Stimulated activated CD4-positive, alpha-beta T cell treated with anti-CD3 and anti-CD28 coated beads, TNF-alpha, amount 100 ng/mL, for 48 hours (primary cell): ENCODE measurements around the gene TMEM266.
"Not testable (repeated sequence)": the region's sequence is repeated elsewhere in the genome, so short reads cannot be mapped to it uniquely, and the experiment has no call there.

Experiments
- DNase-seq, 3 donors: peaks; one replicate each; pipeline ENCODE4 v3.0.0-alpha.2; 2020; ENCODE audit warnings: low read depth in 3 of 3

The TMEM266 gene

DNA sequence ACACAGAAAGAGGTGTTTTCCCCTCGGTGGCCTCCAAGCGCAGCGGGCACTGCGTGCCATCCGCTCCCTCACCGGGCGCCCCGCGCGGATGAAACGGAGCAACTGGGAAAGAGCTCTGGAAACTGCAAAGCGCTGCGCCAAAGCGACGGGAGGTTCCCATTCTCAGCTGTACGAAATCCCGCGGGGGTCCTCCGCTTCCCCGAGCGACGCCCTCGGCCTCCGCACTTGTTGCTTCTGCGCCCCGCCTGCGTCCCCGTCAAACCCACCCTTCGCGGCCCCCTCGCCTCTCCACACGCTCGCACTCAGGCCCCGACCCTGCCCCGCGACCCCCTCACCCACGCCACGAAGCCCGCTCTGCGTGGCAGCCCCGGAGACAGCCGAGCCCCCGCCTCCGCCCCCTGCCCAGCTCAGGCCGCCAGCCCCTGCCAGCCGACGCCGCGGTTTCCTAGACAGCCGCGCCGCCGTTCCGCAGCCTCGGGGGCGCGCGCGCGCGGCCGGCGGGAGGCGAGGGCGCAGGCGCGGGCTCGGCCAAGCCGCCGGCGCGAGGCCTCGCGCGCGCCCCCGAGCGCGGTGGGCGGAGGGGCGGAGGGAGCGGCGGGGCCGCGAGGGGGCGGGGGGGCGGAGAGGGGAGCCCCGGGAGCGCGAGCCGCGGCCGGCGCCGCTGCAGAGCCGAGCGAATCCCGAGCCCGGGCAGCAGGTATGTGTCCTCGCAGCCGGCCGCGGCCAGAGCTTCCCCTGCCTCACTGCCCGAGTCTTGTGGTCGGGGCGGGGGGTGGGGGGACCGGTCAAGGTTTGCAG, at the start of gene TMEM266:
TMEM266 (plus strand) TSS at position 666 of the 798 bp plus-strand sequence. CDS start 74,279 bp downstream, outside the sequence.
- DNase-seq = no peak

DNA sequence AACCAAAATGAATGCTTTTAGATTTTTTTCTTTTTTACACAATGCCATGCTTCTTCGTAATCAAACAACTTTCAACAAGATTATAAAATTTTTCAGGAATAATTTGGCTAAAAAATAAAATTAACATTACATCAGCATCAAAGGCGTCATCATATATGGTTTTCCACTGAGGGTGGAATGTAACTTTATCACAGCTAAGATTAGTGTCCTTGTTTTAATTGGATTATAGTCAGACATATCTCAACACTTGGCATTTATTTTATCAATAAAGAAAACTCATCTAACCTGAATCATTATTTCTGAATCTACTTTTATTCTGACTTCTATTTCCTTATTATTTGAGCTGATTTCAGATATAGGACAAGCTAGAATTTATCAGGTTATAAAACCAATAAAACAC, 49.2 kb upstream of the TMEM266 start:
- no peak for DNase-seq

DNA sequence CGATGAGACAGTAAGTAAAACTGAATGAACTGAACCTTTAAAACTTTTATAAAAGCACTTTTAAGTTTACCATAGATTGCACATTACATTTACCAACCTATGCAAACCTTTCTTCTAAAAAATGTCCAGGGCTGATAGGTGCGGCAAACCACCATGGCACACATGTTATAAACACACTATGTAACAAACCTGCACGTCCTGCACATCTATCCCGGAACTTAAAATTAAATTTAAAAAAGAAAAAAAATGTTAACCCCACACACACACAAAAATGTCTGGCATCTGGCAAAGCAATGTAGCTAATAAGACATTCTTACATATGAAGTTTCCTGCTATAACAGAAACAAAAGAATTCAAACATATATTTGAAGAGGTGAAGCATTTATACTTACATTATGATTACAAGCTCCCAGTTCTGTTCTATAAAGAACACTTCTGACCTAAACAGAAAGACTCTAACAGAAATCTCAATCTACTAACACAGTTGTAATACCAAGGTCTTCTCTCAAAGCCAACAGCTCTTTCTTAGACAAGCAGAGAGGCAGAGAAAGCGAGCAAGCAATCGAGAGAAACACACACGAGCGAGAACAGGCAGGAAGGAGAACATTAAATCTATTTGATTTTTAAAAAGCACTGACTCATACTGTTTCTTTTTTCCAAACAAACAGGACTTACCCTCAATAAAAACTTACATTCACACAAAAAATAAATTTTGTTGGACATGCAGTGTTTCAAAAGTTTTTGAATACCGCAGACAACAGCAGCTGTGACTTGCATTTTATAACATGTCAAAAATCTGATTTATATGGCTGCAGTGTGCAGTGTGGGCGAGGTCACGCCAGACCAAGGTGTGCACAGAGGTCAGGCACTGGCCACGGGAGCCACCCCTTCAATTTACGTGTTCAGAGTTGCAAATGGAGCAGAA, 47.9 kb upstream of the TMEM266 start, which contains the start of gene NRG4:
NRG4 (minus strand) TSS at position 798 of the 925 bp plus-strand sequence. CDS start 1,194 bp downstream, outside the sequence.
- DNase-seq = no peak

DNA sequence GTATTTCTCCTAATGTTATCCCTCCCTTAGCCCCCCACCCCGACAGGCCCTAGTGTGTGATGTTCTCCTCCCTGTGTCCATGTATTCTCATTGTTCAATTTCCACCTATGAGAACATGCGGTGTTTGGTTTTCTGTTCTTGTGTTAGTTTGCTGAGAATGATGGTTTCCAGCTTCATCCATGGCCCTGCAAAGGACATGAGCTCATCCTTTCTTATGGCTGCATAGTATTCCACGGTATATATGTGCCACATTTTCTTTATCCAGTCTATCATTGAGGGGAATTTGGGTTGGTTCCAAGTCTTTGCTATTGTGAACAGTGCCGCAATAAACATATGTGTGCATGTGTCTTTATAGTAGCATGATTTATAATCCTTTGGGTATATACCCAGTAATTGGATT, 46.3 kb upstream of the TMEM266 start:
- DNase-seq = not testable (repeated sequence)

- no peak for DNase-seq
Observed at GRCh38 chr15:76024021-76024768, 35.6 kb upstream of the TMEM266 start.

- no peak for DNase-seq
Observed at GRCh38 chr15:76032046-76032445, 27.7 kb upstream of the TMEM266 start.

DNA sequence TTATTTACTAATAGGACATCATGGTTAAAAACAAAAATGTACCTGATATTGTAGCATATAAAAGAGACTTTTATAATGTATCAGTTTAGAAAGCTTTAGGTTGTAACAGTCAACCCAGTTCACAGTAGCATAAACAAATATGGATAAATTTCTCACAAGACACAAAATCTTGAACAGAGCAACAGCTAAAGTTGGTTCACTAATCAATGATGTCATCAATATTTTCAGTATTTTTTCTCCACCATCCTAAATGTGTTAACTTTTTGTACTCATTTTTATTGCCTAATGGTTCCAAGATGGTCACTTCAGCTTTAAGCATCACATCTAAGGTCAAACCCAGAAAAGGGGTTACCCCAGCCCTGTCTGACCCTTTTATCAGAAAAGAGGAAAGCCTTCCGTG, 26.3 kb upstream of the TMEM266 start:
- no peak for DNase-seq

DNA sequence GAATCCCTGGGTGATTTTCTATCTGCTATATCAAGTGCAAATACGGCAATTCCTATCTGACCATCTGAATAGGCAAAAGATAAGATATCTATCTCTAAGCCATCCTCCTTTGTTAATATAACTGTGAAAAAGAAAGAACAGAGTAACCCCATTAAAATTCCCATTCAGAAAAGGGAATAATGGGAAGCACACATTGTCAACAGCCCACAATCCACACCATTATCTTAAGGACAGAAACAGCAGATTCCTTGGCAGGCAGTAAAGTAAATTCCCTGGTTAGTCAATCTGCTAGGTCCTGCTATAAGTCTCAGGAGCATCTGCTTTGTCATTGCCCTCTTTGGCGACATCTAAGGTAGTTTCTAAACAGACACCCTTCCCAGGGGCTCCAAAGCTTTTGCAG, 25.7 kb upstream of the TMEM266 start:
- no peak for DNase-seq

- no peak for DNase-seq
Observed at GRCh38 chr15:76035593-76035992, 24.2 kb upstream of the TMEM266 start.

GRCh38 chr15:76038512-76038911, 21.3 kb upstream of the TMEM266 start:
- no peak for DNase-seq

GRCh38 chr15:76054201-76054600, 5.6 kb upstream of the TMEM266 start:
- not testable (repeated sequence) for DNase-seq

- no peak for DNase-seq
Observed at GRCh38 chr15:76056931-76057330, 2.9 kb upstream of the TMEM266 start.

DNA sequence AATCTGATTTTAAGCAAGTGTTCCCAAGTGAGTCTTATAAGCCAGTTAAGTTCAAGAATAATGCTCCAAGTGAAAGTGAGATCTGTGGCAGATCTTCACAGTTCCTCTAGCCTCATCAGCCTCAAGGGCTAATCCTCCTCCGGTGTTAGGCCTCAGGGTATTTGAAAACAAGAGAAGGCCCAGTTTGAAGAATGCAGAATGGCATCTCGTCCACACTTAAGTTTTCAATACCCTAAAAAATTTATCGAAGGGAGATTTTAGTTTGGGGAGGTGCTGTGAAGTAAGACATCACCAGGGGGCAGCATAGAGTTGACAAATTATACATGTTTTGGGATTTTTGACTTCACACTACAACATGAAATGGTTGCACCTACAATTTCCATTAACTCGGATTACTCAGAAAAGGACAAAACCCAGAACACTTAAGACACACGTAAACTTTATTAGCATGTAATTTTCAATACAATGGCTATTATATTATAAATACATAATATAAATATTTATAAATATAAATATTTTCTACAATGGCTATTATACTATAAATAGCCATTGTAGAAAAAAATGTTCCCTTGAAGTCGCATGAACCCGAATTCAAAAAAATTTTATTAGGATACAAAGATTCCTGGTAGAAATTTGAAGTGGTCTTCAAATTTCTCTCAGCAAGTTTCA, 2.3 kb upstream of the TMEM266 start:
- peak in 1 of 3 donors; percentile 18 for DNase-seq

GRCh38 chr15:76058714-76059319, 968 bp upstream of the TMEM266 start:
- no peak for DNase-seq

- DNase-seq = no peak
Observed at GRCh38 chr15:76060118-76060989, 569 bp downstream of the TMEM266 start.

DNA sequence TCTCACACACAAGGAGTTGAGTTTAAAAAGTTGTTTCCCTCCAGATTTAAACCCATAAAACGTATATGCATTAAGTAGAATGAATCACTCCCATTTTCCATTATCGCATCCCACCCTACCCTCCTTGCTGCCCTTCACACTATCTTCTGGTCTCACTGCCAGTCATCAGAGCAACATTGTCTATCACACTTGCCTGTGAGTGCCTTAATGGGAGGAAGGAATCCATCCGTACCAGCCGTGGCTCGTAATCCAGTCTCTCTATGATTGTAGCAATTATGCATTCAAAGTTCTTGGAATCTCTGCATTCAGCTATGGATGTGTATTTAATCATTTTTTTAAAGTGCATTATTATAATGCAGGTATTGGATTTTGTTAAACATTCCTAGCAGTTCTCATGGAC, 1.9 kb downstream of the TMEM266 start:
- DNase-seq = no peak

- DNase-seq = no peak
Observed at GRCh38 chr15:76062286-76062685, 2.5 kb downstream of the TMEM266 start.

DNA sequence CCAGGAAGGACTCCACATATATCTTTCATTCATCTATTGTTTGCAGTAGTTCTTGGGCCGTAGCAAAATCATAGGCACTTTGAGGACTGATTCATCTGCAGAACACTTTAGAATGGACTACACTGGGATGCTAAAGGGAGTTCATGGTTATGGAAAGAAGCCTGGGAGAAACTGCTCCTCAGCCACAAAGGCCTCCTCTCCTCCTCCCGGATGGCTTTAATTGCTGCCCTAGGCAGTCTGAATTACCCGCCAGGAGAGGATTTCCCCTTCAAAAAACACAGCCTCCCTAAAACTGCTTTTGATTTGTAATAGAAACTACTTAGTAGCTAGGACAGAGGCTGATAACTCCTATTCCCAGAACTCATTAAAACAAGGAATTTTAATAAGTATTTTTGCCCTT, 4.6 kb downstream of the TMEM266 start:
- no peak for DNase-seq

DNA sequence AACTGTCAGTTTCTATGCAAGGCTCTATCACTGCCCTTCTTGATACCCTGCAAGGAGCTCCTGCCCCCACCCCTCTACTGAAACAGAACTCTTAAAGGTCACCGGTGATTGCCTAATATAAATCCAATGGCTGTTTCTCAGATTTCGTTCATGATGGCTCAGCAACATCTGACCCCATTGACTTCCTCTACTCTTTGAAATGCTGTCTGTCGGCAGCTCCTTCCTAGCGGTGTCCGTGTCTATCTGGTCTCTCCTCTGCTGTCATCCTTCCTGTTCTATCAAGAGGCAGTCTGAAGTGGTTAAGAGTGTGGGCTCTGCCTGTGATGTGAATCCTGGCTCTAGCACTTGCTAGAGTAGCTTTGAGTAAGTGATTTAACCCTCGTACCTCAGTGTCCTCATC, 5.5 kb downstream of the TMEM266 start:
- no peak for DNase-seq

GRCh38 chr15:76065793-76066192, 6.0 kb downstream of the TMEM266 start:
- DNase-seq = no peak
